Measurements from ENCODE around the gene SHISA3. TPM values are rescaled to one million over a fixed set of nuclear protein-coding genes. Genes with fewer than 3 reads are reported as not detected.

Gene SHISA3
- total and polyA plus RNA-seq, 2 of the 13 experiments (the other 11 are each of a cell fraction or from before 2014, with no cell fraction given), result not detected

GRCh38 chr4:42436928-42437565, 39.8 kb downstream of the SHISA3 start (continued):
- TF ChIP-seq AFF4 (CRISPR knock-in tag; IDR thresholded peaks at IDR 0.05), result no peak
- no peak for TF ChIP-seq NONO (IDR thresholded peaks at IDR 0.05)
- TF ChIP-seq NONO (CRISPR knock-in tag; conservative IDR thresholded peaks at IDR 0.05), result no peak

- H3K4me1 ChIP-seq (ENCODE audit: insufficient read depth, low read length), result no peaks in the 10 kb centered on the region
- H4K20me1 ChIP-seq (ENCODE audit: insufficient read depth, low read length), result no peaks in the 10 kb centered on the region
- BruUV-seq (replicated peaks), result no TSS peak
- FAIRE-seq, result no peak
- DNase-seq (ENCODE audit: low spot score), result no peak
- H3K9ac ChIP-seq (ENCODE audit: insufficient read depth, low read depth, low read length), result no peak overlapping the region
- ATAC-seq, result no peak
- no peaks in the 10 kb centered on the region for H3K79me2 ChIP-seq (ENCODE audit: insufficient read depth, low read length)
- H3K27ac ChIP-seq (ENCODE audit: extremely low read length, insufficient read depth, low read length), result no peak overlapping the region
- H3K4me3 ChIP-seq (replicated peaks in 1 of 3; ENCODE audit: insufficient read depth in 1 of 3, low read depth in 2 of 3, low read length in 3 of 3), result no peak overlapping the region
- in situ Hi-C loops (cut with HindIII; ENCODE audit: extremely low pct_ligation_motif_present, low pct_unique_long_range_greater_than_20kb) (no loop called here), intact Hi-C loops (cut with micrococcal nuclease; ENCODE audit: unreplicated experiment) (no loop called here)
- H3K27me3 ChIP-seq (ENCODE audit: control insufficient read depth in 1 of 2, insufficient read depth in 2 of 2, low read length in 2 of 2), result no peaks in the 10 kb centered on the region
- CTCF ChIA-PET (ENCODE audit: low intra/inter-chr PET ratio, low total read pairs), result no interaction called here
- H3K4me2 ChIP-seq (ENCODE audit: low read depth, low read length), result no peak overlapping the region
- 84% methylated on average over 4 of the region's 4 CpGs for WGBS (ENCODE audit: low lambda C conversion rate)
- H3K9me3 ChIP-seq (ENCODE audit: low read length), result no peaks in the 10 kb centered on the region
- no peak overlapping the region for H2AFZ ChIP-seq (ENCODE audit: low read length)
- H3K36me3 ChIP-seq (replicated peaks in 1 of 2; ENCODE audit: control insufficient read depth in 1 of 2, insufficient read depth in 2 of 2, low read length in 2 of 2), result no peaks in the 10 kb centered on the region
- POLR2A ChIA-PET, result no interaction called here
- no peak for TF ChIP-seq ZNF468 (CRISPR knock-in tag; IDR thresholded peaks at IDR 0.05)
- no peak for TF ChIP-seq ZNF616 (CRISPR knock-in tag; IDR thresholded peaks at IDR 0.05; ENCODE audit: low read depth)
- TF ChIP-seq ZNF263 (CRISPR knock-in tag; IDR thresholded peaks at IDR 0.05), result no peak
- TF ChIP-seq ATF7 (IDR thresholded peaks at IDR 0.05), result no peak
- TF ChIP-seq ATF7 (CRISPR knock-in tag; IDR thresholded peaks at IDR 0.05), result no peak
- no peak for TF ChIP-seq TBX3 (IDR thresholded peaks at IDR 0.05; ENCODE audit: borderline replicate concordance)
- TF ChIP-seq PCBP1 (IDR thresholded peaks at IDR 0.05; ENCODE audit: borderline replicate concordance, low read depth, low read length), result no peak
- TF ChIP-seq RARA (CRISPR knock-in tag; IDR thresholded peaks at IDR 0.05), result no peak
- no peak for TF ChIP-seq ZNF276 (CRISPR knock-in tag; IDR thresholded peaks at IDR 0.05; ENCODE audit: low read depth)
- no peak for TF ChIP-seq NR2F2 (IDR thresholded peaks at IDR 0.05; ENCODE audit: borderline replicate concordance, low read depth)
- no peak for TF ChIP-seq SALL2 (CRISPR knock-in tag; IDR thresholded peaks at IDR 0.05)
- no peak for TF ChIP-seq GPN1 (CRISPR knock-in tag; IDR thresholded peaks at IDR 0.05; ENCODE audit: borderline replicate concordance)
- no peak for TF ChIP-seq ZNF652 (CRISPR knock-in tag; IDR thresholded peaks at IDR 0.05; ENCODE audit: borderline replicate concordance, low read depth)
- no peak for TF ChIP-seq KLF13 (CRISPR knock-in tag; IDR thresholded peaks at IDR 0.05)
- no peak for TF ChIP-seq ZNF232 (CRISPR knock-in tag; IDR thresholded peaks at IDR 0.05; ENCODE audit: borderline replicate concordance)
Observed at GRCh38 chr4:42440083-42440482, 42.8 kb downstream of the SHISA3 start.

All from HepG2 (cell line).